Thoracic aorta endothelial cell (primary cell): Measurements from ENCODE around the gene MEOX2. TPM values are rescaled to one million over a fixed set of nuclear protein-coding genes. Genes with fewer than 3 reads are reported as not detected.

Source experiments
- total RNA-seq: library from RNA; depleted of rRNA; stranded (reverse); fragments of >200 nt; gene quantifications from 2 replicates; pipeline ENCODE4 v1.2.3, GENCODE V29; 2012

Gene MEOX2
- not detected in 2 replicates for total RNA-seq

DNA sequence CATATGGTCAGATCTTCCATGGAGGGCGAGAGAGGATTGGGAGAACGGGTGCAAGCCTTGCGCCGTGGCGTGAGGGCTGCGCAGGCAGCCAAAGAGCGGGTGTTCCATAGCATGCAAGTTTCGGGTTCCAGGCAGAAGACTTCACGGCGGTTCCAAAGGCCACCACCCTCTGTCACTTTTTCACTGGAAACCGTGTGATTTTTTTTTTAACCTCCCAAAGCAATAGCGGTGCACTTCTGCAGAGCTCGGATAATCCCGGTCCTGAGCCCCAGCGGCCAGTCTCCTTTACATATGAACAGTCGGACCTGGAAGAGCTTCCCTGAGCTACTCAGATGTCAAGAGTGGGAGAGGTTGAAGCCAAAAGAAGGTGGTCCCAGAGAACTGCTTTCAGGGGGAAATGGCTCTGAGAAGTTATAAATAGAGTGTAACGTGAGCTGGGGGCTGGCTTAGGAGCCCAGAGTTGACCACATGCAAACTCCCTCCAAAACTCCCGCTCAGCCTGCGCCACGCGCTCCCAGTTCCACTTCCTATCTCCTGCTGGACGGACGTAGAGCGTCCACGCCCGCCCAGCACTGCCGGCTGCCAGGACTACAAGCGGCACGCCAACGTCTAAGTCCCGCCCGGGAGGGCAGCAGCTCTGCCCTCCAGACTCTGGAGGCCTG is at the start of gene MEOX2:
TSS of gene MEOX2 (minus strand) at position 389 of the 662 bp plus-strand sequence. CDS start at position 108, 281 bp downstream.

GRCh38 chr7:15561835-15562234 is 124.6 kb downstream of the MEOX2 start, which contains the start of gene AGMO:
Gene AGMO, minus strand, starts transcription at chr7:15562015.

Other genes with a start within 250 kb of the MEOX2 start
- gene AGMO, start 124.7 kb downstream of the MEOX2 start, total RNA-seq = not detected in 2 replicates